ENCODE measurements around the gene HOXB6.

The HOXB6 gene

GRCh38 chr17:48604770-48605329 is at the start of gene HOXB6:
Gene HOXB6 (minus strand): TSS chr17:48604986. CDS start chr17:48598150, 6,836 bp downstream.
- peak; percentile 94 for FAIRE-seq

- FAIRE-seq: no peak
These were observed 45.0 kb upstream of the HOXB6 start for GRCh38 chr17:48649741-48650140.

- no peak for FAIRE-seq
These were observed 43.1 kb upstream of the HOXB6 start for GRCh38 chr17:48647963-48648245.

- FAIRE-seq: no peak
These were observed 42.5 kb upstream of the HOXB6 start for GRCh38 chr17:48647103-48647962.

GRCh38 chr17:48646183-48647102 is 41.7 kb upstream of the HOXB6 start:
- no peak for FAIRE-seq

DNA sequence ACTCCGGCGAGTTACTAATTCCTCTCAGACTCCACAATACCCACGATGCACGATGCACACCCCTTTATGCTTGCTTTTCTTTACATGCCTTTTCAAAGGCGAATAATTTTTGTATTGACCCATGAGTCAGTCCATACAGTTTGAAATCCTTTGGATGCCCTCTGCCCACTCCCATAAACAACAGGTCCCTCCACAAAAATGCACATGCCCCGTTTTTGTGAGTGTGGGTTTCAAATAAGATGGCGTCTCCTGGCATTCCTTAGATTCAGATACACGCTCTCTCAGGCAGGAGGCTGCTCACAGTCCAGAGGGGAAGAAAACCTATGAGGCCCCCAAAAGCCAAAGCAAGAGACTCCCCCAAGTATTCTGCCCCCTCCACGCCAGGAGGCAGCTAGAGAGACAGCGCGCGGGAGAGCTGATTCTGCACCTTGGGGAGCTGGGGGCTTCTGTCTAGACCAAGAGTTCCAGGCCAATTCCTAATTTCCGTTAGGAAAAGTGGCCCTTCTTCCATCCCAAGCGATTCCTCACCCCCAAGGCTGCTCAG is 40.9 kb upstream of the HOXB6 start:
- FAIRE-seq: no peak

DNA sequence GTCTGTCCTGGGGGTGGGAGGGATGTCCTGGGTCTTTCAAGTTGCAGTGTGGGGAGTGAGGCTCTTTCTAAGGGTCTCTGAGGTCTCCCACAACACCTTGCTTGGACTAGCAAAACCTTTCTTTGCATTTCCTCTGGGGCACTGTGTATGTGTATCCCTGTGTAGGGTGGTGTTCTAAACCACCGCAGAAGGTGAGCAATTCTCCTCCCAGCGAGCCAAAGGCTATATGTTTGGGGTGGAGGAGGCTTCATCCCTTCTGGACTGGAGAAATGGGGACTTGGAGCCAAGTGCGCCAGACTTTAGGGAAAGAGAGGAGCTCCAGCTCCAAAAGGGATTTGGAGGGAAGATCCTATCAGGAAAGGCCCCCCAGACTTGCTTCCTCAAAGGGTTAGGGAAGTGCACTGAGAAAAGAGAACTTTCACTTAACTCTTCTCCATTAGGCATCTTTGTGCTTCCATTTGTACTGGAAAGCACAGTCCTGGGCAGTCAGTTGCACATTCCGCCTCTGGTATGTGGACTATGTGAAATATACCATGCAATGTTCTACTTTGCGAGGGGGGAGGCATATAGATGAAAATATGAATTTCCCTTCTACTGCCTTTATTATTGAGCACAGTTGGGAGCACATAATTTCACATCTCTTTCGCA is 40.2 kb upstream of the HOXB6 start:
- no peak for FAIRE-seq

DNA sequence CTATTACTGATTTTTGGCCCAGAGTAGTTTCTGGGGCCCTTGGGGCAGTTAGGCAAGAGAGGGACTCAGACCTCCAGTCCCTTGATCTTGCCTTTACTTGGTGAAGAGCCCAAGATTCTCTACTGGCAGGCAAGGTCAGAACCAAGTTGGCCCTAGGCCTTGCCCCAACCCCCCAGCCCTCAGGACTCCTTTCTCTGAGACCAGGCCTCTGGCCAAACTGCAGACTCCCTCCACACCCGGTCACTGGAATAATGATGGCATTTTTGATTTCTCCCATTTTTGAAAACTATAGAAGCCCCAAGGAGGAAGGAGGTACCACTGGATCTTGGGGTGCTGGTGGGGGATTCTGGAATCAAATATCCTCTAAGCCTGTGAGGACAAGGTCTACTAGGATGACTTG is 39.4 kb upstream of the HOXB6 start:
- FAIRE-seq: no peak

DNA sequence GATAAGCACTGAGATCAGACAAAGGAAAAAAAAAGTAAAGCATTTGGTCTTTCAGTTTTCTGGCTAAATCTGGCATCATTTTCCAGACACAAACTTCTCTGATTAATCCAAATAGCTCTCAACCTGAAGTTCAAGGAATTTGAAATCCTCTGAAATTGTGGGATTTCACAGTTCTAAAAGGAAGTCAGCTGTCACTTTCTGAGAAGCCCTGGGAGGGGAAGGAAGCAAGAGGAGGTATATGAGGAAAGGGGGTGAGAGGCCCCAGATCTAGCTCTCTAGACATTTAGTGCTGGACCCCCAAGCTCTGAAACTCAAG is 38.9 kb upstream of the HOXB6 start:
- FAIRE-seq: no peak

GRCh38 chr17:48642843-48643696 is 38.3 kb upstream of the HOXB6 start:
- FAIRE-seq: no peak

DNA sequence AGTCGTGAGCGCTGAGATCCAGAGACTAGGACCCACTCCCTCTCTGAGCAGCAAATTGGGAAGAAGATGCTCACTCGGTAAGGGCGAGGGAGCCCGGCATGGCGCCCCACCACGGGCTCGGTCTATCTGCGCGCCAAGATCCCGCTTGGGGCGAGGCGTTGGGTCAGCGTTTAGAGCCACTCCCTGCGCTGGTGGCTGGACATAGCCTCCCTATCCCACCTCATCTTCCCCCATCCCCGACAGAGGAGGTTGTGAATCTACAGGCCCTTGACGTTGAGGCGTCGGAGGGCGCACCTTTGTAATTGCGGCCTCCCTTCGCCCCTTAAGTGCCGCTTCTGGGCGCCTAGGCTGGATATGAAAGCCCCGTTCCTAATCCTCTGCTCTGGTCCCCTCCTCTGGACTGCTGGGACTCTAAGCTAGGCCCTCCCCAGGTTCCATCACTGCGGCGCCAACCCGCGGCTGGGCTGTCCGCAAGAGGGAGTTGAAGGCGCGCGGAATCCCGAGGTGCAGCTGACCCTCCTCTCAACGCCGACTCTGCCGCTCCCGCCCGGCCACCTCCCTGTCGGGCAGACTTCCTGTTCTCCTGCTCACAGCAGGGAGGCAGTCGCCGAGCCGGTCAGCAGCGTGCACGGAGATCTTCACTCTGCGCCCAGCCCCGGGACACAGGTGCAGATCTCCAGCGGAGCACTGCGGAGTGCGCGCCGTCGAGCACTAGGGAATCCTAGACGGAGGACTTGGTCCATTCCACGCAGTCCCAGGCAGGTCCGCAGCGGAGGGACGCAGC is 37.5 kb upstream of the HOXB6 start:
- FAIRE-seq: no peak

DNA sequence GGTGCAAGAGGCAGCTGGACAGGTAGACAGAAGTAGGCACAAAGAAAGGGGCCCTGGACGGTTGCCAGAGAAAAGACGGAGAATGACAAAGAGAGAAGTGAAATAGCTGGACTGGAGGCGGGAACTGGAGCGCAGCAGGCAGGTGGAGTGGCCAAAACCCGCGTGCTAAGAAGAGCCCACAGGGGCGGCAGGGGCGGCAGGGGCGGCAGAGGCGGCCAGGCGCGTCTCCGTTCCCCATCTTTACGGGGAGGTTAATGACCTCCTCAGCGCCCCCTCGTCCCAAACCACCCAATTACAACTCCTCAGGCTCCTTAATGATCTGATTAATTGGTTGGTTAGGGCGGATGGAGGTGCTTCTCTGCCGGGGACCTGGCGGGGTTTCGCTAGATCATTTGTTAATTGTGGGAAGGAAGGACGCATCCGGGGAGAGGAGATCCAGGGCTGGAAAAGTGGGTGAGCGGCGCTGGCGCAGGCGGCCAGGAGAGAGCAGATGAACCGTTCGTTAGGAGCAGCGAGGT is 36.8 kb upstream of the HOXB6 start:
- FAIRE-seq: no peak

- FAIRE-seq: no peak
These were observed 36.0 kb upstream of the HOXB6 start for GRCh38 chr17:48640858-48641180.

DNA sequence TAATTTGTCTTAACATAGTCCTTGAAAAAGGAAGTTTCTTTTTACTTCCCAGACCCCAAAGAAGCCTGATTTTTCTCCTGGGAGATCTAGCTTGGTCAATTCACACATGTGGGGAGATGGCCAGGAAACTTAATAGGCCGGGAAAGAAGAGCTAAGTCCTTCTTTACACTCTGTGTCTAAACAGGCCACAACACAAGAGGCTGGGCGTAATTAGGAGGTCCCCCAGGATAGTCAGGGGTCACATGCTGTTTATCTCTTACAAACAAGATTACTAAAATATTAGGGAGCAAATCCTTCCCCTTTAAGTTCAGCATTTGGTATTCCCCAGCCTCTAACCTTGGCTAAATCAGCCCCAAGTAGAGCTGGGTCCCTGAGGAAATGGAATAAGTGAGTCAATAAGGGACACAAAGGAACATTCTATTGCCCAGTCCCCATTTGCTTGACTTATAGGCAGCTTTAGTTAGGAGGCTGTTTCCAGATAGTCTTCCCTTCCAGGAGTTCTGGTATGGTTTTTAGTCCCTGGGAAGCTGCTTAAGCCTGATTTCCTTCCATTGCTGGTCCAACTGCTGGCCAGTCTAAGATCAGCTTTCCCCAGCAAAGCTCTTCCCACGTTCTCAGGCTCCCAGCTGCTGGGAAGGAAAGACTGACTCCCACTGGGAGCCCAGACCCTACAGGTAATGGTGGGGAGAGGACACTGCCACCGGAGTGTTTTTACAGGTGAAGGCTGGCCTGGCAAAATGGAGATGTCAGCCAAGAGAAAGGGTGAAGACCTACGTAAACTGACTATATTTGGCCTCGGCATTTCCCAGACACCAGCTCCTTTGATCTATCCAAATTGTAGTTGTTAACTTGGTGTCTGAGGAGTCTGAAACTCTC is 35.4 kb upstream of the HOXB6 start:
- FAIRE-seq: no peak

GRCh38 chr17:48639136-48639535 is 34.4 kb upstream of the HOXB6 start:
- FAIRE-seq: no peak

GRCh38 chr17:48637323-48638260 is 32.8 kb upstream of the HOXB6 start:
- no peak for FAIRE-seq

DNA sequence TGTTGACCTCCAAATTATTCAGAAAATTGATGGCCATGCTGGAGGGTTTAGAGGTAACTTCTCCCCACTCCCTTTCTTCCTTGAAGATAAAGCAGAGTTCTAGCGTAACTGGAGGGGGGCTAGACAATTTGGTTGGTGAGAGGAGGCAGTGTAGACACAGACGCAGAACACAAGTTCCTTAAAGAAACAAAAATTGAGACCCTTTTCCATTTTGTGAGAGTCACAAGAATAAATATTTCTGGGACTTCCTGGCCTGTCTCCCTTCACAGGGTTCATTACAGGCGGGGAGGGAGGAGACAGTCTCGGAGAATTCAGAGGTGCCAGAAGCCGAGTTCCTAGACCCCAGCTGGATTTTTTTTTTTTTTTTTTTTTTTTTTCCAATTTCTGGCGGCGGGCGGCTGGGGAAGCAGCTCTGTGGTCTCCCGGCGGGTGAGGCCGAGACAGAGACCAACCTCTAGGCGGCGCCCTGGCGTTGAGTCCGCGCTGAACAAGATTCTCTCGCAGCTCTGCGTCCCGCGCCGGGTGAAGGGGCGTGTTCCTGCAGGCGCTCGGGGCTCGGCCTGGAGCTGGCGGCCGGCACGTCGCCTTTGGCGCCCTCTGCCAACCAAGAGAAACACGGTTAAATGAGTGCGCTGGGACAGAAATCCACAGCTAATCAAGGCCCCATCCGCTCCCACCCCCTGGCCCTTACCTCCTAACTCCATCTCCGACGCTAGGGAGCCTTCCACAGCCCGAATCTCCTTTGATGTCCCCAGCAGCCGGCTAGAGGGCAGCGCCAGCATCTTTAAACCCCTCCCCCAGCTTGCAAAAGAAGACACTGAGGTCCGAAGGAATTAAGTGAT is 31.6 kb upstream of the HOXB6 start:
- no peak for FAIRE-seq

Measured in A204.1 (cell line).